ENCODE data around the gene CACFD1.

The CACFD1 gene

DNA sequence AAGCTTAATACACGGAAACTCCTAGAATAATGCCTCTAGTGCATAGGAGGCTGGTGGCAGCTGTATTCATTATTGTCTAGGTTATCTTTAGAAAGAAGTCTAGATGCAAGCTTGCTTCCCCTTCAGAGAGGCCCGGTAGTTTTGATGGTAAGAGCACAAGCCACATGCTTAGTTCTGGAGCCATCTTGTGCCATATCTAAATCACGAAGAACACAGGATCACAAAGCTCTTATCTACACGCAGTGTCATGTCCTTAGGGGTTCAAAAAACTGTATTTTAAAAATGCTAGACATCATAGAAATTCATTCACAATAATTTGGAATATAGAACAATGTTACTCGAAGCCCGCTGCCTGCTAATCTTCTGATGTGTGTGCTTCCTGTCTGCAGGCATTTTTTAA is 6.2 kb downstream of the CACFD1 start:
- DNase-seq = no peak

DNA sequence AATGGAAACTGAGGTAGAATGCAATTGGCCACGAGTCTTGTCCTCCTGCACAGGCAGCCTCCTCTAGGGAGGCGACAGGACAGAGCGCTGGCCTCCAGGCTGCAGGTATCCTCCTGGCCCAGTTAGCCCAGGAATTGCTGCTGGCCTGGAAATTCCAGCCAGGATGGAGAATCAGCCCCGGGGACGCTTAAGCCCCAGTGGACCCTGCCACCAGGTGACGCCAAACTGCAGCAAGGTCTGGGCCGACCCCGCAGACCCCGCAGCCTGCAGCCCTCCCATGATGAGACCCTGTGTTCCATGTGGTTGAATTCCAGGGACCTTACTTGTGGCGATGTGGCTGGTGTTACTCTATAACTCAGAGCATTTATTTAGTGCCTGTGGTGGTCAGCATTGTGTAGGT is 7.3 kb downstream of the CACFD1 start:
- DNase-seq = no peak

DNA sequence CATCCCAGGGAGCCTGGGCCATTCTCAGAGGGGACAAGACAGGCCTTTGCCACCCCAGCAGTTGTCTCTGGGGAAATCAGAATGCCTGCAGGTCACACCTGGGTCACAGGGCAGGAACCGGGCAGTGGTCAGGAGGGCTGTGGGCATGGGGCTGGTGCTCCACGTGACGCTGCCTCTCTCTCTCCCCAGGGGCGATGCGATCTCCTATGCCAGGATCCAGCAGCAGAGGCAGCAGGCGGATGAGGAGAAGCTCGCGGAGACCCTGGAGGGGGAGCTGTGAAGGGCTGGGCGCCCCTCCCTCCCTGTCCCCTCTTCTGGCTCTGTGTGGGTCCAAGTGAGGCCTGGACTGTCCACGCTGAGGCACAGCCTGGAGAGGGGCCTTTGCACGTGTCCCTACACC is 8.6 kb downstream of the CACFD1 start:
- DNase-seq = no peak

DNA sequence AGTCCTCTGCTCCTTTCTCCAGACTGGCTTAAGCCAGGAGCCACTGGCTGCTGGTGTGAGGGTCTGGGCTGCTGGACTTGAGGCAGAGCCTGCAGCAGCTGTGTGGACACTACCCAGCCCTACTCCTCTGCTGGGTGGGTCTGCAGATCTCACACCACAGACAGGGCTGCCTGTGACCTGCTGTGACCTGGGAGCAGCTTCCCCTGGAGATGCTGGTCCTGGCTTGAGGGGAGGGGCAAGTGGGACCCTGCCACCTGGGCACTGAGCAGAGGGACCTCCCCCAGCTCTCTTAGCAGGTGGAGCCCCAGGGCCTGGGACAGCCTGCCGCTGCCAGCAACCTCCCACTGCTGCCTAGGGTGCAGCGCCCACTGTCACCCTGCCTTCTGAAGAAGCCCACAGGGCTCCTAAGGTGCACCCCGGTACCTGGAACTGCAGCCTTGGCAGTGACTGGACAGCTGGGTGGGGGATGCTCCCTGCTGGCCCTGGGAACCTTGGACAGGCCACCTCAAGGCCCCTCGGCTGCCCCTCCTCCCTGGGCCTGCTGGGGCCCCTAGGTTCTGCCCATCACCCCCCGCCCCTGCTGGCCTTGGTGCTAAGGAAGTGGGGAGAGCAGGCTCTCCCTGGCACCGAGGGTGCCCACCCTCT is 9.1 kb downstream of the CACFD1 start:
- DNase-seq = no peak

DNA sequence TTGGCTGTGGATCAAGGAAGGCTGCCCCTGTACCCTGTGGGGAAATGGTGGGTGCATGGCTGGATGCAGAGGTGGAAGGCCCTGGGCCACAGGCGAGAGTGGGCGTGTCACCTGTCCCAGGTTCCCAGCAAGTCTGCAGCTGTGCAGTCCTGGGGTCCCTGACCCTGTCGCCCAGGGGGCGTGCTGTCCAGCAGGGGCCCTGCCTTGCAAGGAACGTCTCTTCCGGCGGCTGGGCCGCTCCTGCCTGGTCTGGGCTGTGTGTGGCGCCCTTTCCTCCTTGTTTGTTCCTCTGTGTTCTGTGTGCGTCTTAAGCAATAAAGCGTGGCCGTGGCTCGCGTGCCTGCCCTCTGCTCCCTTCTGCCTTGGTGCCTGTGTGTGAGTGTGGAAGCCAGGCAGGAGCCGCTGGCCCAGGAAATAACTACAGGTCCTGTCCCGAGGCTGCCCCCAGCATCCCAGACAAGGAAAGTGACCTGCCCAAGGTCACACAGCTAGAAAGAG is 10.7 kb downstream of the CACFD1 start:
- no peak for DNase-seq

DNA sequence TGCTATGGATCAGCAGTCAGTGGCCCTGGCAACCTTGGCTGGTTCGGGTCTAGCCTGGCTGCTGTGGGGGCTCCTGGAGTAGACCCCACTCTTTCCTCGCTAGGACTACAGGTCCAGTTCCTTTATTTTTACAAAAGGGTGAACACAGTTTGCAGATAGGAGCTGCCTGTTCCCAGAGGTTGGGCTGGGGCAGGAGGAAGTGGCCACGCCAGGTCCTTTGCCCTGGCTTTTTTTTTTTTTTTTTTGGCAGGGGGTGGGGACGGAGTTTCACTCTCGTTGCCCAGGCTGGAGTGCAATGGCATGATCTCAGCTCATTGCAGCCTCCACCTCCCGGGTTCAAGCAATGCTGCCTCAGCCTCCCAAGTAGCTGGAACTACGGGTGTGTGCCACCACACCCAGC is 11.2 kb downstream of the CACFD1 start:
- DNase-seq = no peak

DNA sequence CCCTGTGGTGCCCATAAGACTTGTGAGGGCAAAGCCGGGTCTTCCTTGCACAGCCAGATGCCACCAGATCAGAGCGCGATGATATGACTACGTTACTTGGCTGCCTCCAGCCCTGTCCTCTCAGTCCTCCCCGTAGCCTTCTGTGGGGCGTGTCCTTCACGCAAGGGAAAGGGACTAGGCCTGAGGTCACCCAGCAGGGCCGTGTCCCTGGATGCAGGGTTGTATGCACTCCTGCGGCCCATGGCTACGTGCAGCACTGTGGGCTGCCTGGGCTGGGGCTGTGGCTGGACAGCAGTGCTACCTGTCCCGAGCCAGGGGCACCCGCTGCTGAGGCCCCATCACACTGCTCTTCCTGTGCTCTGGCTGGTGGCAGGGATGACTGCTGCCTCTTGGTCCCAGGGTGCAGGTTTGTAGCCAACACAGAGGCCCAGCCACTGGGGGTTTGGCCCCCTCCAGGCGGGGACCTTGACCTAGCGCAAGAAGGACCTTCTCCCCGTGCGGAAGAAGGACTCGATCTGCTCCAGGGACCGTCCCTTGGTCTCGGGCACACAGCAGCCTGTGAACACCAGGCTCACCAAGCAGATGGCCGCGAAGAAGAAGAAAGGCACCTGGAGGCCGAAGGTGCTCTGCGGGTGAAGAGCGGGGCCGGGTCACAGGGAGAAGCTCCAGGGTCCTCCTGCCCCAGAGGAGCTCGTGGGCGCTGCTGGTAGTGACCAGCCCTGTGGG is 11.9 kb downstream of the CACFD1 start:
- DNase-seq = no peak

DNA sequence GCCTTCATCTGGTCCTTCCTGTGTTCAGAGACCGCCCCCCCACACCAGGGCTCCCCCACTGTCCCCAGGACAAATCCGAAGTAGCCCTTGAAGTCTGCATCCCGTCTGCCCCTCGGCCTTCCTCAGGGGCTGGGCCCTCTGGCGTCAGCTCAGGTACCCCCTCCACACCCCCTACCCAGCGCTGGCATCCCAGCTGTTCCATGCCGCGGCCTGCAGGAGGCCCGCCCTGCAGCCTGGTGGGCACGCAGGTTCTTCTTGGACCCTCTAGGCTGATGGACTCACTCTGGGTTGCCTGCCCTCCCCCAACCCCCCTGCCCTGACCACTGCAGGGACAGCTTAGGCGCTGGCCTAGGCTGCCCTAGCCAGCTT is 12.5 kb downstream of the CACFD1 start:
- DNase-seq = no peak

DNA sequence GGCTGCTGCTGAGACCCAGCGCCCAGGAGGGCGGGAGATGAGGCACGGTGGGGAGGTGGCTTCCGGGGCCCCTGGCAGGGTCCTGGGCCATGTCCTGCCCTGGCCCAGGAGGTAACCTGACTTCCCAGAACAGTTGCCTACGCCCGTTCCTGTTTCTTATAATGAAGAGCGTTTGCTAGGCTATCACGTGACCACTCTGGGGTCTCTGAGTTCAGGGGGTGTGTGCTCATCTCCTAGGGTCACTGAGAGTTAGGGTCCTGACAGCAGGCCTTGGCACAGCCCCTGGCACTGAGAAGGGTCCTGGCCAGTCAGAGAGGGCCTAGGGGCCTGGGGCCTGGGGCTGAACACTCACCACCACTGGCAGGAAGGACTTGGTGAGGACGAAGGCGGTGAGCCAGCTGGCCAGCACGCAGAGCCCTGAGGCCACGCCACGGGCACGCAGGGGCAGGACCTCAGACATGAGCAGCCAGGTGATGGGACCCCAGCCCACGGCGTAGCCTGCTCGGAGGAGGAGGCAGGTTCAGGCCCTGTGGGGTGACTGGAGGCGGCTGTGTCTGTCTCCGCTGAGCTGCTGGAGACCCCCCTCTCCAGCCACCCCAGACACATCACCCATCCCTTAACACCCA is 13.1 kb downstream of the CACFD1 start:
- DNase-seq = no peak

DNA sequence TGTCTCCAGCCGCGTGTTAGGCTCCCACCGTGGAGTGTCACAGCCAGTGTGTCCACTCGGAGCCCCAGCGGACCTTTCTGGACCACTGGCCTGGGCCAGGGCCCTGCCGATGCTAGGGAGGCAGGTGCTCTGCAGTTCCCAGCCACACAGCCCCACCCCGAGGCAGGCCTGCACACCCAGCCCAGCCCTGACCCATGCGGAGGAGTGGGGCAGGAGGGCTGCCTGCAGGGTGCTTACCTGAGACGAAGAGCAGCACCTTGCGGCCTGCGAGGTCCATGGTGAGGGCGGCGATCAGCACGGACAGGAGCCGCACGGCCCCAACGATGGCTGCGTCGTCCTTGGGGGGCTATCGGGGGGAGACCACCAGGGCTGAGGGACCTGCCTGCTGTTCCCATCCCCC is 14.0 kb downstream of the CACFD1 start:
- no peak for DNase-seq

DNA sequence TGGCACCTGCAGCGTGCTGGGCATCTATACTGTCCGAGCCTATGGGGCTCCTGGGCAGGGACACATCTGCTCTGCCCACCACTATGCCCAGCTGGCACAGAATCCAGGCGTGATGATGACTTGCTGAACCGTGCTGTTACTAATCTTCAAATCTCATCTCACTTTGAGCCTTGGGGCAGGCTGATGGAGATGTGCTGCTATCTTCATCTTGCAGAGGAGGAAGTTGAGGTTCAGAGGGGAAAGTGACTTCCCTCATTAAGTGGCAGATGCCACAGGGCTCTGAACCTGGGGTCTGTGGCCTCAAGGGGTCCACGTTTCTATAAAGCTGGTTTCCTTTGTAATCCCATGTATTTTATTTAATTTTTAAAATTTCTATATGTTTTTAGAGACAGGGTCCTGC is 14.4 kb downstream of the CACFD1 start:
- no peak for DNase-seq

DNA sequence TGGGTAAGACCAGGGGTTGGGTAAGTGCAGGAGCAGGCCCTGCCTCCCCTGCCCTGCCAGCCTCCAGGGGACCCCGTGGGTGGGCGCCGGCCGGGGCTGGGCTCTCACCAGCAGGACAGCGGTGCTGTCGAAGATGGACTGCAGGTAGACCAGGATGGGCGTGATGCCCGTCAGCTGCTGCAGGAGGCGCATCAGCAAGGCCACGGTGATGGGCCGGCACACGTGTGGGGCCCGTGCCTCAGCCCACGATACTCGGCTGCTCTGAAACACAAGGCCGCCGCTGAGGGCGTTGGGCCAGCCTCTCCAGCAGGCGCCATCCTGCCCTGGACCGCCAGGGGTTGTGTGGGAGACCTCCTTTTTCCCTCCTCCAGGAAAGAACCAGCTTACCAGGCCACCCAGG is 15.1 kb downstream of the CACFD1 start:
- DNase-seq = no peak

DNA sequence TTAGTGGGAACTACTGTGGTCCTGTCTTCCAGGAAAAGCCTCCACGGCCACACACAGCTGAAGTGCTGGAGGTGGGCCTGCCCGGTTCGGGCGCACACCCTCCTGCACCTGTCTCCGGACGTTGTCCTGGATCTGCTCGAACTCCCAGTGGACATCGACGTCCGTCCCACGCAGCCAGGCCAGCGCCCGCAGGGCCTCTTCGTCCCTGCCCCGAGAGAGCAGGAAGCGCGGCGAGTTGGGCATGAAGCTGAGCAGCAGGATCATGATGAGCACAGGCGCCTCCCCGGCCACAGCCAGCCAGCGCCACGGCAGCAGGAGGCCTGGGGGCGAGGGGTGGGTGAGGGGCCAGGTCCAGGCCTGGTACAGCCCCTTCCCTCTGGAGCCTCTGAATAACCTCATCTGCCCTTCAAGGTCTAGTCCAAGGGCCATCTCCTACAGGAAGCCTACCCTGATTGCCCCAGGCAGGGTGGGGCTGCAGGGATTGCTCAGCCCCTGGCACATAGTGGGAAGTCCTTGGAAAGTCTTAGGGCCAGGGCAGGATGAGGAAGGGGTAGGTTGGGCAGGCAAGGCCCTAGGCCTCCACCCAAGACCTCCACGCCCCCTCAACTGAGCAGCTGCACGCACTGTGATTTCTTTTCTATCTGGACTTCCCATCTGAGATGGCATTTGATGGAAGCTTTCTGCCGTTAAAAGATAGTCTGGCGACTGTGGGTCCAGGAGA is 15.7 kb downstream of the CACFD1 start:
- no peak for DNase-seq

DNA sequence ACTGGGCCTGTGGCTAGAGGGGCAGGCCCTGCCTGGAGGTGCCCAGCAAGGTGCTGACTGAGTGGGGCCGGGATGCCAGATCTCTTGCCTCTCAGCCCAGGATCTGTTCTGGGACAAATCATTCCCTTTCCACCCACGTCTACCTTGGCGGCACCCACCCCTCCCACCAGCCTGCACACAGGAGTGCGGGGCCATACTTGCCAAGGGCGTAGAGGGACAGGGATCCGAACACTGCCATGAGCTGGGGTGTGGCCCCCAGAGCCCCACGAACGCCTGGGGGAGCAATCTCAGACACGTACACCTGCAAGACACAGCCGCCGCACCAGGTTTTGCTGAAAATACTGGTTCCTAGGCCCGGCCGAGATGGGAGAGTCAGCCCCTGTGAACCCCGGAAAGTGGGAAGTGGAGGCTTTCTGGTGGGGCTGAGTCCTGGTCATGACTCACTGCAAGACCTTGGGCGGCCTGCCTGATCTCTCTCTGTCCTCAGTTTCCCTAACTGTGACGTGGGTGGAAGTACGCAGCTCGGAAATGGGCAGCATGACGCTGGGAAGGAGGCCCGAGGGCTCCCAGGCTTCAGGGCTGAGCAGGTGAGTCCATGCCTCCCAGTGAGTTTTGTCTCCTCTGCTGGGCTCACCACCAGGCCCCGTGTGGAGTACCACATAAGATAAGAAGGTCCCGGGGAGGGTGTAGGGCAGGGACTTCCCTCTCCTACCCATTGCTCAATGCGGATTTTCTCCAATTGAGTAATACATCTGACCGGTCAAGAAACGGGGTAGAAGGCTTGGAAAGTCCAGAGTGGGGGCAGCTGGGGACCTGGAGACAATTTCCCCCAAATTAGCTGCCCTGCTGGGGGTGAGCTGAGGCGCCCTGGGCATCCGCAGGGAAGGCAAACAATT is 16.5 kb downstream of the CACFD1 start:
- no peak for DNase-seq

DNA sequence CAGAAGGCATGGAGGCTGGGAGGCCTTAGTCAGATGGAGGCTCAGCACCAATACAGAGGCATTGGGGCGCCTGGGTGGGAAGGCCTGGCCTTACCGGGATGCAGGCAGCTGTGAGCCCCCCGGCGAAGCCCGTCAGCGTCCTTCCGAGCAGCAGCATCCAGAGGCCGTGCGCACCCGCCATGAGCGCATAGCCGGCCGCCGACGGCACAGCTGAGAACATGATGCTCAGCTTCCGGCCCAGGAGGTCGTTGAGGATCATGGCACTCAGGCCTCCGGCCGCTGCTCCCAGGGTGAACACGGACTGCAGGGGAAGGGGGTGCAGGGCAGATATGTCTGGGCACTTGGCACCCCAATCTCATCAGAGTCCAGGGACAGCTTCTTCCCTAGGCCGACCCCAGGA is 17.2 kb downstream of the CACFD1 start:
- DNase-seq = no peak

DNA sequence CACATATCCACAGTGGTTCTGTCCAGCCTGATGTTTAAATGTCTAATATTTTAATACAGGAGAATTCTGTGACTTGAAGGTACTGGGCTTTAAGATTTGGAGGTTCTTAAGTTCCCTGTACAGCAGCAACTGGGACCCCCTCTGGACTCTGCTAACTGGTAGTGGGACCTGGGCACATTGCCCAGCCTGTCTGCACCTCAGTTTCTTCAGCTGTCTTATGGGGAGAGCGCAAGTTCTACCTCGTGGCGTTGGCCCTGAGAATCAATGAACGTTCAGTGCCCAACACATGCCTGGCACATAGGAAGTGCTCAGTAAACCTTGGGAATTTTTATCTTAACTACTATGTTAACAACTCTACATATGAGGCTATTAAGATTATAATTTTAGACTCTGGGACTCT is 17.7 kb downstream of the CACFD1 start:
- DNase-seq = no peak

DNA sequence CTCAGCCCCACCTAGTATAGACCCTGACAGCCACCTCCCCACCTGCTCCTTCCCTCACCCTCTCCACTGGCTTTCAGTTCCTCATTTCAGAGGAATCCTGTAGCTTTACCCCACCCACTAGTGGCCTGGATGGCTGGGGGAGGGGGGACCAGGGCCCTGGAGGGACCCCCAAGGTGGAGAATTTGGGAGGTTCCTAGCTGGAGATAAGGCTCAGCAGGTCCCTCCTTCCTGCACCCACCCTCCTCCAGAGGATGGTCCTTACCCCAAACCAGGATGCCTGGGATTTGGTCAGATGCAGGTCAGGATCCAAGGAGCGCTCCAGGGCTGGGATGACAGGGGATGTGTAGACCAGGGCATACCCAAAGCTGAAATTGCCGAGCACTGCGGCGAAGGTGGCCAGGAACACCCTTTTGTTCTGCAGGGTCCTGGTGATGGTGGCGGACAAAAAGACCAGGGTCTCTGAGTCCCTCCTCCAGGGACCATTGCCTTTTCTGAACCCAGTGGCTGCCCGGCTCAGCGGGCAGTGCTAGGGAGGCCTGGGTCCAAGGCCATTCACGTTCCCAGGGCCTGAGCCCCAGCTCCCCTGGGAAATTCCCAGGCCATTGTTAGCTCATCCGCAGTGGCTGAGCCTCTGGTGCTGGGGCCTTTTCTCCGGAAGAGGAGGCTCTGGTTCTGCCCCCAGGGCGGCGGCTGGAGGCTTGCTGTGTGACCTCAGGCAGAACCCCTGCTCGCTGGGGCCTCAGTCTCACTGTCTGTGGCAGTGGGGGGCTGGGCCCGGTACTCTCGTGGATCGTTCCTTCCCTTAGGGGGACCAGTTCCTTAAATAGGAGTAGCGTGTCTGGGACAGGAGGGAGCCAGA is 18.4 kb downstream of the CACFD1 start:
- DNase-seq = peak; percentile 51

DNA sequence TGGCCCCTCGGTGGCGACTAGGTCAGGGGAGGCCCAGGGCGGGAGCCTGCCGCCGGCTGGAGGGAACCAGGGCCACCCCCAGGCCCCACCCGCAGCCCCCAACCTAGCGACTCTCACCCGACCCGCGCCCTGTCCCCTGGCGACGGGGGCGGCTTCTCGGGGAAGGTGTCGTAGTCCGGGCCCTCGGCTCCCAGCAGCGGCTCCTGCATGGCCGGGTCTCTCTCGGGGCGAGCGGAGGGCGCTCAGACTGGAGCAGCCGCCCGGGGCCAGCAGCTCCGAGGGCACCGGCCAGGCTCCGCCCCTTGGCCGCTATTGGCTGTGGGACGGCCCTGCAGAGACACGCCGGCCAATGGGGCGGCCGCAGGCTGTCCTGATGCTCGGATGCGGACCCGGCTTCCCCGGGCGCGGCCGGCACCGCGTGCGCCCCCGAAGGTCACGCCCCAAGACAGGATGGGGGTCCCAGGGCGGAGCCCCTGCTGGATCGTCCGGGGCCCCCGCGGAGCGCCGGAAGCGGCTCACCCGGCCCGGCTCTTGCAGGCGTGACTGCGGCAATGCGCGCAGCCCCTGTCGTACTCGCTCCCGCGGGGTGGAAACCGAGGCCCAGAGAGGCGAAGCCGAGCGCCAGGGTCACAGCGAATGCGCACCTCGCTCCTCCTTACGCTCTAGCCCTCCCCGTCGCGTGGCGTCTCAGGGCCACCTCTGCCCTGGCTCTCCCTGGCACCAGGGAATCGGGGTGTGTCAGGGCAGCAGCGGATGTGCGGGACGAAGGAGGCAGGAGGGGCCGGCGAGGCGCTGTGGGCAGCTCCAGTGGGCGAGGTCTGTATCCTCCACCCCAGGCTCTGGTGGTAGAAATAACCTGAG is 19.3 kb downstream of the CACFD1 start, which contains the start of gene SLC2A6:
Gene SLC2A6 (minus strand): TSS at position 249 of the 861 bp plus-strand sequence. CDS start 40 bp downstream, at position 209.
- peak; percentile 92 for DNase-seq

DNA sequence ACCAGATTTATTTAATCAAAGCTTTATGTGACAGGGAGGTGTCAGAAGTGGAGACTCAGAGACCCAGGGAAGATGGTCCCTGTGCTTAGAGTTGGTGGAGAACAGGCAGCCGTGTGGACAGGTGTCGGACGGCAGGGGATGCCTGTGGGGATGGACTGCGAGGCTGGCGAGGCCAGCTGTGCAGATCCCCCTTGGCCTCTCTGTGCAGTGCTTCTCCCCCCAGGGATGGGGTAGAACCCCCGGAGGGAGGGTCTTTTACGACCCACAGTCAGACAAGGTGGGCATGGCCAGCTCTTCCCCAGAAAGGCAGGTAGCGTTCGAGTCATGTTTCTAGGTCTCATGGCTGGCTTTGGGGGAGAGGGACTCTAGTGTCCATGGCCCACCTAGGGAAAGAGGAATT is 23.8 kb downstream of the CACFD1 start:
- DNase-seq = no peak

DNA sequence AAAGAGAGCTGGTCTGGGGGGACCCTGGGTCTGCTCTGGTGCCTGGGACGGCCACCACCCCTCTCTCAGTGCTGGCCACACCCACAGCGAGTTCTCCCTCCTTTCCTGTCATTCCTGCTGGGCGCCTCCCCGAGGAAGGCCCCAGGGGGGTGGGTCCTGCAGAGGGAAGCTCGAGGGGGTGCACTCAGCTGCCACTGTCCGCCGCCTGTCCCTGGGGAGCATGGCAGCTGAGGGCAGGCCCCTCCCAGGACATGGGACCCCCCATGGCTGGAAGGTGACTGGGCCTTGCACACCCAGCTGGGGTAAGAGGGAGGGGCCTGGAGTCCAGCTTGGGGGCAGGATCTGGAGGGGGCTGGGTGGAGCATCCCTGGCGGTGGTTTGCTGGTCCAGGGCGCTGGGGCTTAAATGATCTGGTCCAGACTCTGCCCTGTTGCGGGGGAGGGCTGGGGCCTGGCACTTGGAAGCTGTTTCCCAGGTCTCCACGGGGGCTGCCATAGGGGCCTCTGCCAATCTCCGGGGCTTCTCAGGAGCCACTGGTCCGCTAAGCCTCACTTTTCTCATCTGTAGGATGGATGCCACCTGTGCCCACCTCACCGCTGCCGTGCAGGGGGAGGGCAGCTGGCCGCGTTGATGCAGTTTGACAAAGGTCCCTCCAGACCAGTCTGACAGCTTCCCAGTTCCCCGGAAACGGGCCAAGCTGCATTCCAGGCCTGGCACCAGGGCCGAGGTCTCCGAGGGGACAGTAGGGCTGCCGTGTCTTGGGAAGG is 25.1 kb downstream of the CACFD1 start:
- DNase-seq = peak; percentile 31
